HG02885 (cell line): ENCODE results near the gene TBC1D3C.
"Not testable (repeated sequence)": the region's sequence is repeated elsewhere in the genome, so short reads cannot be mapped to it uniquely, and the experiment has no call there.

Experiments used
- ATAC-seq: cut with Tn5 transposase; IDR thresholded peaks from one replicate; pipeline ENCODE4 v1.9.1; 2021; ENCODE audit warnings: mild to moderate bottlenecking; ENCODE audit not compliant: unreplicated experiment, poor library complexity

The TBC1D3C gene

DNA sequence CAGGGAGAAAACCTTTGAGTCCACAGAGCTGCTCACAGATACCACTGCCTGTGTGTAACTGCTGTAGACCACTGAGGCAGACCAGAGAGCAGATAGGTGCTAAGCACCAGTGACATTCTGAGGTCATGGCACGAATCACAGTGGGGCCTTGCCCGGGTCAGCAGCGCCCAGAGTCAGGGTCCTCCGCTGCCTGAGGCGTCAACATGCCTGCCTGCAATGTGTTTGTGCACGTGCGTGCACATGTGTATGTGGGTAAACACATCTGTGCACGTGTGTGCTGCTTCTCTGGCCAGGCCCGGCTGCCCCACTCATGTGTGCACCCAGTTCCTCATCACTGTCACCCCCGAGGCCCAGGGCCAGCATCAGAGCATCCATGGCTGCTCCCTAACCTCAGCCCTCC, at the start of gene TBC1D3C:
Gene TBC1D3C, minus strand, starts transcription at position 101 of the 400 bp plus-strand sequence. CDS start 1,568 bp downstream, outside the sequence.
- ATAC-seq: not testable (repeated sequence)

DNA sequence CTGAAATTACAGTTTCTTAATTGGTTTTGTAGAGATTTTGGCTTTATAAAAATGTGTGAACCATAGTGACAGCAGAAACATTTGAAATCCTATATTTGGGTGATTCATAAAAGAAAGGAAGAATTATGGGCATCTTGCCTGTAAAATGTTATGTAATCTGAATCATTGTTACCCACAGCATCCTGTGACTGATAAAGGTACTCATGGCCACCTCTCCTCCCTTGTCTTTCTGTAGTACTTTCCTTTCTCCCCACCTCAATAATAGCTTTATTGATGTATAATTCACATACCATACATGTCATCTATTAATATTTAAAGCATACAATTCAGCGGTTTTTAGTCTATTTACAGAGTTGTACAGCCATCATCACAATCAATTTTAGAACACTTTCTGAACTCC, 30.8 kb upstream of the TBC1D3C start:
- ATAC-seq: not testable (repeated sequence)

DNA sequence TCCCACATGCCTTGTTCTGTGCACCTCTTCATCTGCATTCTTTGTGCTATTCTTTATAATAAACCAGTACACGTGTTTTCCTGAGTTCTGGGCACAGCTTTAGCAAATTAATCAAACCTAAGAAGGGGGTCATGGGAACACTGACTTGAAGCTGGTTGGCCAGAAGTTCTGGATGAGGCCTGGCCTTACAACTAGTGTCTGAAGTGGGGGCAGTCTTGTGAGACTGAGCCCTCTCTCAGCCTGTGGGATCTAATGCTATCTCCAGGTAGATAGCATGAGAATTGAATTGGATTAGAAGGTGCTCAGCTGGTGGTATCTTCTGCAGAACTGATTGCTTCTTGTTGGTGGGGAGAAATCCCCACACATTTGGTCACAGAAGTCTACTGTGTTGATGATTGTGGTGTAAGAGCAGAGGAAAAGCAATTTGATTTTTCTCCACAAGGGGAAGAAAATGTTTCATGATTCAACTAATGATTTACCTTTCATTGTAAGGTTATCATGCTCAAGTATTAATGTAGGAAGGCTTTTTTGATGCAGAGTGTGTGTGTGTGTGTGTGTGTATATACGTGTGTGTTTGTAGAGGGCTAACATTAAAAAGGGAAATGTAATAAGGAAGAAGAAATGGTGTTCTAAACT, 25.7 kb upstream of the TBC1D3C start:
- not testable (repeated sequence) for ATAC-seq

DNA sequence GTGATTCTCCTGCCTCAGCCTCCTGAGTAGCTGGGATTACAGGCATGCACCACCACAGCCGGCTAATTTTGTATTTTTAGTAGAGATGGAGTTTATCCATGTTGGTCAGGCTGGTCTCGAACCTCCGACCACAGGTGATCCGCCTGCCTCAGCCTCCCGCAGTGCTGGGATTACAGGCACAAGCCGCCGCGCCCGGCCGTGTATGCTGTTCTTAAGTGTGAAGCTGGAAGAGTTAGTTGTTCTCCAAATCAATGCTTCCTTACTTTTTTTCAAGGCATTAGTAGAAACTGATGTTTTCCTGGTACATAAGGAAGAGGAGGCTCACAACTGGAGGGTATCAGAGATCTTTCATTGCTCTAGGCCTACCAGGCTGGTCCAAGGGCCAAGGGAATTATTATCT, 19.7 kb upstream of the TBC1D3C start:
- ATAC-seq: not testable (repeated sequence)

DNA sequence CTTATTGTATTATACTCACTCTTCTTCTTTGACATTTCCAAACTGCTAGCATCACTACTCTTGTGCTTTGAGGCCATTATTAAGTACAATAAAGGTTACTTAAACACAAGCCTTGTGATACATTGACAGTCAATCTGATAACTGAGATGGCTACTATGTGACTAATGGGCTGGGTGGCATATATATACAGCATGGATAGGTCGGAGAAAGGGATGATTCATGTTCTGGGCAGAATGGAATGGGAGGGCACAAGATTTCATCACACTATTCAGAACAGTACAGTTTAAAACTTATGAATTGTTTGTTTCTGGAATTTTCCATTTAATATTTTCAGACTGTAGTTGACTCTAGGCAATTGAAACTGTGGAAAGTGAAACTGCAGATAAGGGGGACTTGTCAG, 18.9 kb upstream of the TBC1D3C start:
- not testable (repeated sequence) for ATAC-seq
